ENCODE data around the gene RAP1GAP.

GRCh38 chr1:21590934-21591333 lies 78.2 kb downstream of the RAP1GAP start:
- no peak for TF ChIP-seq CTCF (IDR thresholded peaks at IDR 0.05; ENCODE audit: poor library complexity, severe bottlenecking)
- TF ChIP-seq TAF1 (IDR thresholded peaks at IDR 0.05; ENCODE audit: low read depth), result no peak
- no peak for TF ChIP-seq RAD21 (conservative IDR thresholded peaks at IDR 0.05)
- TF ChIP-seq POLR2AphosphoS5 (IDR thresholded peaks at IDR 0.05), result no peak

All from neural cell (in vitro differentiated cells).